ENCODE results near the gene TEKTIP1. TPM values are rescaled to one million over a fixed set of nuclear protein-coding genes. Genes with fewer than 3 reads are reported as not detected.

The TEKTIP1 gene
- total RNA-seq, 4 donors from 2014 or later, result 5.5 TPM; not detected in 3

DNA sequence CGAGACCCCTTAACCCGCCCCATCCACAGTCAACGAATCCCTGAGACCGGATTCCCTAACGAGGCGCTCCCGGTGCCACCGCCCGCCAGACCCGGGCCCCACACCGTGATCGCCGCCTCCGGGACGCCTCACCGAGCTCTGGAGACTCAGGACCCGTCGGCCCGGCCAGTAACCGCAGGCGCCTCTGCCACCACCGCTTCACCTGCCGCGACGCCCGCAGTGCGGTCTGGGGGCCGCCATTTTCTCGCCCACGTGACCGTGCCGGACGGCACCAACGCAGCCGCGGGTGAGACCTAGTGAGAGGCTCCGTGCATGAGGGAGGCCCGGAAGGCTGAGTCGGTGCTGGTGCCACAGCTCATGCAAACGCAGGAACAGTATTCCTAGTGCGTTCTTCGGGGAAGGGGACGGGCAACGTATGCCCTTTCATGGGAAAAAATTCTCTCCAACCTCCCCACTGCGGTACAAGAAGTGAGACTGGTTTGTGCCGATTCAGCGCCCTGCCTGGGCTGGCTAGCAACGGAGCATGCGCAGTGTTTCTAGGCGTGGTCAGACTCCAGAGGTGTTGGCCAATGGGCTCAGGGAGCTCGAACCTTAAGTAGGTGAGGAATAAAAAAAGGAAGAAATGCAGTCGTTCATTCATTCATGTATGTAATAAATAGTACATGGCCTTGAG lies 38.4 kb upstream of the TEKTIP1 start, which contains the start of gene DOHH:
TSS of gene DOHH (minus strand) at position 246 of the 673 bp plus-strand sequence. CDS start 3,860 bp downstream, outside the sequence.
- H3K4me1 ChIP-seq, result peaks cover 0 to 6% of the 10 kb centered on the region in 2 donors
- TF ChIP-seq POLR2A (IDR thresholded peaks at IDR 0.05) (peak; percentile 18 to 53), CTCF (IDR thresholded peaks at IDR 0.05) (peak in 2 of 4 experiments; percentile 19 to 25)
- H3K27me3 ChIP-seq, result no peaks in the 10 kb centered on the region
- H3K36me3 ChIP-seq, result no peaks in the 10 kb centered on the region
- H3K9me3 ChIP-seq, result no peaks in the 10 kb centered on the region
- peak within 1 kb of the TSS; percentile 87 to 88 for H3K27ac ChIP-seq
- peak; percentile 94 to 96 for DNase-seq
- H3K4me3 ChIP-seq, result peak within 1 kb of the TSS; percentile 74 to 75
- intact Hi-C loops (cut with DNase I; ENCODE audit: low total_unique reads), result no loop called here

- H3K27me3 ChIP-seq, result no peaks in the 10 kb centered on the region
- no peaks in the 10 kb centered on the region for H3K36me3 ChIP-seq
- H3K4me3 ChIP-seq, result no peak overlapping the region
- no peak overlapping the region for H3K27ac ChIP-seq
- intact Hi-C loops (cut with DNase I; ENCODE audit: low total_unique reads), result no loop called here
- no peak for TF ChIP-seq CTCF (IDR thresholded peaks at IDR 0.05)
- no peak for TF ChIP-seq POLR2A (IDR thresholded peaks at IDR 0.05)
- peaks cover 0 to 6% of the 10 kb centered on the region in 2 donors for H3K4me1 ChIP-seq
- no peak for DNase-seq
- no peaks in the 10 kb centered on the region for H3K9me3 ChIP-seq
Observed at GRCh38 chr19:3501780-3502179, 37.2 kb upstream of the TEKTIP1 start.

- no peak for DNase-seq
- H3K27me3 ChIP-seq, result no peaks in the 10 kb centered on the region
- H3K4me1 ChIP-seq, result peaks cover 0 to 10% of the 10 kb centered on the region in 2 donors
- H3K36me3 ChIP-seq, result no peaks in the 10 kb centered on the region
- H3K4me3 ChIP-seq, result no peak overlapping the region
- TF ChIP-seq POLR2A (IDR thresholded peaks at IDR 0.05) (no peak), CTCF (IDR thresholded peaks at IDR 0.05) (no peak)
- intact Hi-C loops (cut with DNase I; ENCODE audit: low total_unique reads), result no loop called here
- no peaks in the 10 kb centered on the region for H3K9me3 ChIP-seq
- no peak overlapping the region for H3K27ac ChIP-seq
Observed at GRCh38 chr19:3503036-3503572, 35.9 kb upstream of the TEKTIP1 start.

GRCh38 chr19:3504735-3505134 lies 34.2 kb upstream of the TEKTIP1 start:
- Histone ChIP-seq H3K9me3 (no peaks in the 10 kb centered on the region), H3K27me3 (no peaks in the 10 kb centered on the region), H3K27ac (no peak overlapping the region), H3K36me3 (no peaks in the 10 kb centered on the region), H3K4me3 (no peak overlapping the region), H3K4me1 (peaks cover 0 to 5% of the 10 kb centered on the region in 2 donors)
- TF ChIP-seq CTCF (IDR thresholded peaks at IDR 0.05) (no peak), POLR2A (IDR thresholded peaks at IDR 0.05) (no peak)
- intact Hi-C loops (cut with DNase I; ENCODE audit: low total_unique reads), result no loop called here
- no peak for DNase-seq

Measured in uterus (tissue), 4 donors.